IgD-negative memory B cell (primary cell): ENCODE results near the gene GHRHR. TPM values are rescaled to one million over a fixed set of nuclear protein-coding genes. Genes with fewer than 3 reads are reported as not detected.

Source experiments
- H3K27ac Mint-ChIP-seq, 3 donors: one replicate each; pipeline ENCODE4 v1.8.0; 2020 to 2022; ENCODE audit warnings: mild to moderate bottlenecking in 3 of 3, mixed read lengths in 3 of 3, moderate library complexity in 1 of 3
- H3K27me3 Mint-ChIP-seq: one replicate; pipeline ENCODE4 v1.8.0; 2021; ENCODE audit warnings: mixed read lengths
- H3K36me3 Mint-ChIP-seq: one replicate; pipeline ENCODE4 v1.8.0; 2020; ENCODE audit warnings: mild to moderate bottlenecking, mixed read lengths
- H3K4me1 Mint-ChIP-seq, 3 donors: one replicate each; pipeline ENCODE4 v1.8.0; 2020 to 2022; ENCODE audit warnings: mixed read lengths in 3 of 3, mild to moderate bottlenecking in 1 of 3
- H3K4me3 Mint-ChIP-seq, 4 donors: one replicate each; pipeline ENCODE4 v1.8.0; 2020 to 2022; ENCODE audit warnings: mild to moderate bottlenecking in 4 of 4, mixed read lengths in 4 of 4, moderate library complexity in 3 of 4
- H3K9me3 Mint-ChIP-seq, 3 donors: one replicate each; pipeline ENCODE4 v1.8.0; 2020 to 2021; ENCODE audit warnings: mixed read lengths in 3 of 3, mild to moderate bottlenecking in 1 of 3
- polyA plus RNA-seq: library from polyadenylated mRNA; unstranded; fragments of 300-500 nt; fragmentation: Illumina TruSeq; gene quantifications from one replicate; pipeline ENCODE4 v1.2.3, GENCODE V29; 2021

GHRHR gene
- polyA plus RNA-seq, 1 donor from 2014 or later, result not detected

- Mint-ChIP-seq H3K27ac (no peak overlapping the region), H3K4me3 (peak overlapping the region in 1 of 4 donors; percentile 28), H3K27me3 (peaks cover 3% of the 10 kb centered on the region), H3K4me1 (peaks cover 5 to 19% (median 14%) of the 10 kb centered on the region in 3 donors), H3K9me3 (peaks cover 0 to 2% (median 2%) of the 10 kb centered on the region in 3 donors), H3K36me3 (no peaks in the 10 kb centered on the region)
These were observed 5.8 kb downstream of the GHRHR start for GRCh38 chr7:30969604-30969970.

- Mint-ChIP-seq H3K4me1 (peaks cover 5 to 21% (median 14%) of the 10 kb centered on the region in 3 donors), H3K27ac (no peak overlapping the region), H3K4me3 (no peak overlapping the region), H3K27me3 (peaks cover 2% of the 10 kb centered on the region), H3K9me3 (peaks cover 0 to 2% (median 2%) of the 10 kb centered on the region in 3 donors), H3K36me3 (no peaks in the 10 kb centered on the region)
These were observed 6.3 kb downstream of the GHRHR start for GRCh38 chr7:30970074-30970473.

GRCh38 chr7:30970594-30971094 lies 6.9 kb downstream of the GHRHR start:
- no peak overlapping the region for H3K27ac Mint-ChIP-seq
- H3K27me3 Mint-ChIP-seq, result peaks cover 2% of the 10 kb centered on the region
- H3K4me1 Mint-ChIP-seq, result peaks cover 5 to 21% (median 14%) of the 10 kb centered on the region in 3 donors
- no peaks in the 10 kb centered on the region for H3K36me3 Mint-ChIP-seq
- H3K9me3 Mint-ChIP-seq, result peaks cover 0 to 2% (median 2%) of the 10 kb centered on the region in 3 donors
- no peak overlapping the region for H3K4me3 Mint-ChIP-seq

DNA sequence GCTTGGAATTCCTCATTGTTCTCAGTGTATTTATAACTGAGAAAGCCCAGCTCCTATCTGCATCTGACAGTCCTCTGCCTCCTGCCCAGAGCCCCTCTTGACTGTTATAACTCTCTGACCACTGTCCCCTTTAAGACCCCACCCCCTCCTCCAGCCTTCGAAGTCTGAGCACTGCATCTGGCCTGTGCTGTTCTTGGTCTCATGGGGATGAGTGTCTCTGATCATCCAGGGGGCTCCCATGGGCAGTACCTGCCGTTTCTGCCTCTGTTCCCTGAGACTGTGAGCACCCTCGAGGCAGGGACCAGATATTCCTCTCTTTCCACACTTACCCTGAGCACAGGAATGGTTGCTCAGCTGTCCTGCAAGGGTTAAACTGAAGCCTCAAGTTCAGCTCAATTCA lies 7.7 kb downstream of the GHRHR start:
- H3K27me3 Mint-ChIP-seq, result peaks cover 6% of the 10 kb centered on the region
- no peak overlapping the region for H3K4me3 Mint-ChIP-seq
- peak overlapping the region in 1 of 3 donors; percentile 17 for H3K27ac Mint-ChIP-seq
- H3K9me3 Mint-ChIP-seq, result peaks cover 0 to 2% (median 2%) of the 10 kb centered on the region in 3 donors
- peaks cover 5 to 21% (median 14%) of the 10 kb centered on the region in 3 donors for H3K4me1 Mint-ChIP-seq
- no peaks in the 10 kb centered on the region for H3K36me3 Mint-ChIP-seq

GRCh38 chr7:30971840-30972563 lies 8.2 kb downstream of the GHRHR start:
- H3K27ac Mint-ChIP-seq, result no peak overlapping the region
- peaks cover 5 to 21% (median 14%) of the 10 kb centered on the region in 3 donors for H3K4me1 Mint-ChIP-seq
- H3K36me3 Mint-ChIP-seq, result no peaks in the 10 kb centered on the region
- H3K9me3 Mint-ChIP-seq, result peaks cover 0 to 2% (median 2%) of the 10 kb centered on the region in 3 donors
- no peak overlapping the region for H3K4me3 Mint-ChIP-seq
- peaks cover 8% of the 10 kb centered on the region for H3K27me3 Mint-ChIP-seq

DNA sequence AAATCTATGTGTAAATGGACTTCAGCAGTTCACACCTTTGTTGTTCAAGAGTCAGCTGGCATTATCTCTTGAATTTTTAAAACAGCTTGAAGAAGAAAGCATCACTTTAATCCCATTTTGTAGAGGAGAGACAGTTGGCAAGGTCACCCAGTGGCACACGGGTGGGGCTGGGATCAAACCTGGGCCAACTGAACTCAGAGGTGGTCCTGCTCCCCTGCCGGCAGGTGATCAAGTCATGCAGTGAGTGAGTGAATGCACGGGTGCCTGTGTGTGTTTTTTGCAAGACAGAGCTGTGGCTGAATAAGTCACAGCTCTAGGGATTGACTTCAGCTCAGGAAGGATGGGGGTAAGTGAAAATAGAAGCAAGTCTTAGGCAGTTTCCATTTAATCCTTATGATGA lies 9.5 kb downstream of the GHRHR start:
- peak overlapping the region in 1 of 3 donors; percentile 28 for H3K27ac Mint-ChIP-seq
- H3K9me3 Mint-ChIP-seq, result no peaks in the 10 kb centered on the region
- H3K27me3 Mint-ChIP-seq, result peaks cover 13% of the 10 kb centered on the region
- H3K36me3 Mint-ChIP-seq, result no peaks in the 10 kb centered on the region
- H3K4me3 Mint-ChIP-seq, result no peak overlapping the region
- peaks cover 5 to 18% (median 14%) of the 10 kb centered on the region in 3 donors for H3K4me1 Mint-ChIP-seq

DNA sequence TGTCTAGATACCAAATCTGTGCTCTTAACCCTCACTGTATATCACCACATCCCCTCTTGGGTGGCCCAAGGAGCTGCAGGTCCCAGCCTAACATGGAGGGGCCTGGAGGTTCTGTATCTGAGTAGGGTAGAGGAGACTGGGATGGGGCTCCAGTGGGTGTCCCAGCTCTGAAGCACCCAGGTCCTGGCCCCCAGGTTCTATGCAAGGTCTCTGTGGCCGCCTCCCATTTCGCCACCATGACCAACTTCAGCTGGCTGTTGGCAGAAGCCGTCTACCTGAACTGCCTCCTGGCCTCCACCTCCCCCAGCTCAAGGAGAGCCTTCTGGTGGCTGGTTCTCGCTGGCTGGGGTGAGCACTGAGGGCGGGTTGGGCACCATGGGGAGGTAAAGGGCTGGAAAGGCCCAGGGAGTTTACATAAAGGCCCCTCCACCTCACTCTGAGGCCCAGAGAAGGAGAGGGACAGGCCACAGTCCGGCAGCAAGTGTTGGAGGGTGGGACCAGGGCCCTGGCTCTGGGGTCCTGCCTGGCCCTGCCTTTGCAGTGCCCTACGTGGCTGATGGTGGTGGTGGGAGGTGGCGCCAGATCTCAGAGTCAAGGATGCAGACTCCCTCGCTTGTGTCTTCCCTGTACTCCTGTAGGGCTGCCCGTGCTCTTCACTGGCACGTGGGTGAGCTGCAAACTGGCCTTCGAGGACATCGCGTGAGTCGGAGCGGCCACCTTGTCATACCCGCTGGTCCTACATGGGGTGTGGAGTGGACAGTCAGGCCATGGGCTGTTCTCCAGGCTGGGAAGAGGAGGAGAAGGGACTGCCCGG lies 10.2 kb downstream of the GHRHR start:
- H3K36me3 Mint-ChIP-seq, result no peaks in the 10 kb centered on the region
- no peak overlapping the region for H3K4me3 Mint-ChIP-seq
- no peaks in the 10 kb centered on the region for H3K9me3 Mint-ChIP-seq
- H3K27me3 Mint-ChIP-seq, result peaks cover 13% of the 10 kb centered on the region
- no peak overlapping the region for H3K27ac Mint-ChIP-seq
- H3K4me1 Mint-ChIP-seq, result peaks cover 5 to 13% (median 13%) of the 10 kb centered on the region in 3 donors

- Mint-ChIP-seq H3K27me3 (peaks cover 13% of the 10 kb centered on the region), H3K36me3 (no peaks in the 10 kb centered on the region), H3K4me1 (peaks cover 5 to 11% (median 8%) of the 10 kb centered on the region in 3 donors), H3K4me3 (no peak overlapping the region), H3K9me3 (no peaks in the 10 kb centered on the region), H3K27ac (peak overlapping the region in 1 of 3 donors; percentile 40)
These were observed 11.0 kb downstream of the GHRHR start for GRCh38 chr7:30974605-30975255.

GRCh38 chr7:30975256-30975899 lies 11.6 kb downstream of the GHRHR start:
- Mint-ChIP-seq H3K27me3 (peaks cover 13% of the 10 kb centered on the region), H3K27ac (peak overlapping the region in 1 of 3 donors; percentile 40), H3K9me3 (no peaks in the 10 kb centered on the region), H3K4me3 (peak overlapping the region in 1 of 4 donors; percentile 67), H3K4me1 (peaks cover 5 to 9% (median 8%) of the 10 kb centered on the region in 3 donors), H3K36me3 (no peaks in the 10 kb centered on the region)

GRCh38 chr7:30976381-30976780 lies 12.6 kb downstream of the GHRHR start:
- no peak overlapping the region for H3K27ac Mint-ChIP-seq
- H3K4me1 Mint-ChIP-seq, result peaks cover 2 to 5% (median 5%) of the 10 kb centered on the region in 3 donors
- H3K36me3 Mint-ChIP-seq, result no peaks in the 10 kb centered on the region
- H3K9me3 Mint-ChIP-seq, result no peaks in the 10 kb centered on the region
- peak overlapping the region in 1 of 4 donors; percentile 56 for H3K4me3 Mint-ChIP-seq
- H3K27me3 Mint-ChIP-seq, result peaks cover 18% of the 10 kb centered on the region

DNA sequence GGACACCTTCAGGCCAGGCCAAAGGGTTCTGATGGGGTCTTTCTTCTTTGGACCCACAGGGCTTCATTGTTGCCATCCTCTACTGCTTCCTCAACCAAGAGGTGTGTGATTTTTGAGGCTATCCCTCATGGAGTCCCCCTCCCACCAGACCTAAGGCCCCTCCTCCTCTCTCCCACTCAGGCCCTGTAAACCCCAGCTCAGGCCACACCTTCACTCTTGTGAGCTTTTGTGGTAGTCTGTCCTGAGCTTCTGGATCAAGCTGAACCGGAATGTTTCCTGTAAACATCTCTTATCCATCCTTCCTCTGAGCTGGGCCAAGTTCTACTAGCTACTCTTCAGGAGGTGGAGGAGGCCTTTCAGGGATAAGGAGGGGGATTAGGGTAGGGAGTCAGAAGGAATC lies 13.5 kb downstream of the GHRHR start:
- Mint-ChIP-seq H3K36me3 (no peaks in the 10 kb centered on the region), H3K4me3 (no peak overlapping the region), H3K4me1 (peaks cover 2 to 5% (median 2%) of the 10 kb centered on the region in 3 donors), H3K27ac (peak overlapping the region in 1 of 3 donors; percentile 79), H3K27me3 (peaks cover 18% of the 10 kb centered on the region), H3K9me3 (no peaks in the 10 kb centered on the region)

DNA sequence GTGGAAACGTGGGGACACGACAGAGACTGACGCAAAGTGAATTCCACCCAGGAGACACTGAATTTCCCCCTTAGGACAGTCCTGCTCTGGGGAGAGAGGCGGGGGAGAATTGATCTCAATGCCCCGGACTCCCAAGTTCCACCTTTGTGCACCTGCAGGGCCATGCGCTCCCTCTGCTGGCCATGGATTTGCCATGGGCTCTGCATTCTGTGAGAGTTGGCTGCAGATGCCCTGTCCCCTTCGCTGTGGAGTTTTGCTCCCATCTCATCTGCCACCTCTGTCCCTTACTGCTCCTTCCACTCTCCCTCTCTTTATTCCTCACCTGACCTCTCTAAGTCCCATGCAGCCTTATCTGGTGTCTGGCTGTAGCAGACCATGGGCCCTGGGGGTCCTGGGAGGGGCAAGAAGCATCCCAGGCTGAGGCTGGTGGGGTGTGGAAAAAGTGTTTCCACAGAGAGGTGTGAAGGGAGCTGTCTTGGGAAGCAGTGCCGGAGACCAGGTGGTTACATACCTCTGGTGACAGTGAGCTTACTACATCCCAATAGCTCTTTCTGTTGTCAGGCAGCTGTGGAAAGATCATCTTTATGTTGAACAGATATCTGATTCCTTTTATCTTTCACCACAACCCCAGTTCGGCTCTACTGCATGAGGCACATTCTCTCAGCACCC lies 14.3 kb downstream of the GHRHR start:
- Mint-ChIP-seq H3K36me3 (no peaks in the 10 kb centered on the region), H3K4me3 (no peak overlapping the region), H3K27ac (peak overlapping the region in 1 of 3 donors; percentile 79), H3K4me1 (peaks cover 0 to 2% (median 2%) of the 10 kb centered on the region in 3 donors), H3K9me3 (no peaks in the 10 kb centered on the region), H3K27me3 (peaks cover 18% of the 10 kb centered on the region)

DNA sequence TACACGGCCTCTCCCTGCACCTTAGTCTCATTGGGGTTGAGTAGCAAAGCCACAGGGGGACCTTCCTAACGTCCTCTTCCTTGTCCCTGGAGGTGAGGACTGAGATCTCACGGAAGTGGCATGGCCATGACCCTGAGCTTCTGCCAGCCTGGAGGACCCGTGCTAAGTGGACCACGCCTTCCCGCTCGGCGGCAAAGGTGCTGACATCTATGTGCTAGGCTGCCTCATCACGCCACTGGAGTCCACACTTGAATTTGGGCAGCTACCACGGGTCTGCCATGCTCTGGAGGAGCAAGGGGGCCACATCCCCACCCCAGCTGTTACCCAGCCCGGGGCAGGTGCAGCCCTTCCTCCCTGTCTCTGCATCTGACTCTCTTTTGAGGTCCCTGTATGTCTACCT lies 15.3 kb downstream of the GHRHR start:
- Mint-ChIP-seq H3K27me3 (peaks cover 23% of the 10 kb centered on the region), H3K9me3 (no peaks in the 10 kb centered on the region), H3K27ac (no peak overlapping the region), H3K4me3 (no peak overlapping the region), H3K4me1 (peaks cover 0 to 6% (median 6%) of the 10 kb centered on the region in 3 donors), H3K36me3 (no peaks in the 10 kb centered on the region)

DNA sequence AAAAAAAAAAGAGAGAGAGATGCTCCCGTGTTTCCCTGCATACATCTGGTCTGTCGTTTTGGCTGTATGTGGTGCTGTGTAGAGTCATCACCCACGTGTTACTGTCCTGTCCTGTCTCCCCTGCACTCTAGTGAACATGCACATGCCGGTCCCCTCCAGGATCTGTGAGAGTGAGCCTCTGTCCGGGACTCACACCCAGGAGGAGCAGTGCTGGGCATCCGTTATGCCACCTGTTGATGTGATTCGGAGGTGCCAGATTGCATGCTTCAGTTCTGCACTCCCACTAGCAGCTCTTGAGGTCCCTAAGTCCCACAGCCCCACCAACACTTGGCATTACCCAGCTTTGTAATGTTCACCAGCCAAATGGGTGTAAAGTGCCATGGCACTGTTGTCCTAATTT lies 16.4 kb downstream of the GHRHR start:
- Mint-ChIP-seq H3K9me3 (no peaks in the 10 kb centered on the region), H3K4me3 (no peak overlapping the region), H3K36me3 (no peaks in the 10 kb centered on the region), H3K4me1 (peaks cover 0 to 6% (median 4%) of the 10 kb centered on the region in 3 donors), H3K27me3 (peaks cover 28% of the 10 kb centered on the region), H3K27ac (no peak overlapping the region)
